Epidermal melanocyte (primary cell): Measurements from ENCODE around the gene TMUB1.

Source experiments
- DNase-seq: peaks from one replicate; pipeline ENCODE4 v3.0.0; 2011; ENCODE audit warnings: low spot score; ENCODE audit not compliant: insufficient read length

Gene TMUB1

GRCh38 chr7:151085691-151086620 lies 2.7 kb upstream of the TMUB1 start, which contains the start of gene AGAP3:
Gene AGAP3, plus strand, starts transcription at chr7:151086475. Its CDS starts 267 bp downstream, at chr7:151086742.
- peak; percentile 88 for DNase-seq

- no peak for DNase-seq
These were observed 2.0 kb upstream of the TMUB1 start for GRCh38 chr7:151085329-151085690.

DNA sequence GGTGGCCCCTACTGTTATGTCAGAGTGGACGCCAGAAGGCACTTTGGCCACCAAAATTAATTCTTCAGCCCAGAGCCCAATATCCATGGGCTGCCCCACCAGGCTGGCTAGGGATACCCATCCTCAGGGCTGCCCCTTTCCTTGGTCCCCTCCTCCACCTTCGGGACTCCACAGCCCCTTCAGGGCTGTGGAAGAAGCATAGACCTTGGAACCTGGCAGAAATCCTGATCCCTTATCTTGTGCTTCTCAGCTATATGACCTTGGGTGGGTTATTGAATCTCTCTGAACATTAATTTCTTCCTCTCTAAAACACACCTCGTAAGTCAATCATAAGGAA lies 499 bp upstream of the TMUB1 start:
- no peak for DNase-seq

DNA sequence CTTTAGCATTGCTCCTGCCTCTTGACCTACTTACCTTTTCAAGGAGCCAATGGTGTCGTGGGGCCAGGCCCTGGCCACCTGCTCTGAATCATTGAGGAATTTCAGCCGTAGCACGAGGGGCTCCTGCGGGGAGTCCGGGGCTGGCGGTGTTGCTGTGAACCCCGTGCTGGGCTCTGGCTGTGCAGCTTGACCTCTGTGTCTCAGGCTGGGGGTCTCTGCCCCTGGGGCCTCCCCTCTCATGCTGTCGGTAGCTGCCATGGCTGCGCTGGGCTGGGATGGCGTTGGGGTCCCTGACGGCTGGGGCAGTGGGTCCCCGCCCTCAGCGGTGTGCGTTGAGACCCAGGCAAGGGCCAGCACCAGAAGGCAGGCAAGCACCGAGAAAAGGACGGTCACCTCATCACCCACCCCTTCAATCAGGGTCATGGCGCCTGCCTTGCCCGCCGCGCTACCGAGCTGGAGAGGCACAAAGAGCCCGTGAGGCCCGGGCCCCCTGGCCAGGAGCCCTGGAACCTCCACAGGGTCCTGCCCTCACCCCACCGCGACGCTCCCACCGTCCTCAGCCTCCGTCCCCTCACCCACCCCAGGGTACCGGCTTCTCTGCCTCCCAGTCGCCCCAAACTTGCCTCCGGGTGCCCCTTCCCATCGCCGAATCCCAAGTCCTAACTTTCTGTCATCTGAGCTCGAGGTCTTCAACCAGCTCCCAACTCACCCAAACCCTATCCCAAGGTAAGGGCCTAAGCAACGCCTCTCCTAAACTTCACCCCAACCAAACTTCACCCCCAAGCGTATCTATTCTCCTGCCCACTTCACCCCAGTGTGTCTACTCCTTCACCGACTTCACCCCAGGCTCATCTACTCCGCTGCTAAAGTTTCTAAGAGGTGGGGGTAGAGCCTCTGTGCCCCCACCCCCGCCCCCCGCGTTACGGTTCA lies 887 bp downstream of the TMUB1 start:
- DNase-seq = no peak

- no peak for DNase-seq
These were observed 1.9 kb downstream of the TMUB1 start for GRCh38 chr7:151081170-151082101.

- peak; percentile 96 for DNase-seq
These were observed 2.6 kb downstream of the TMUB1 start, which contains the start of gene FASTK for GRCh38 chr7:151080522-151081169. Gene FASTK, minus strand, starts transcription at chr7:151080809. Its CDS starts 43 bp downstream, at chr7:151080766.

DNA sequence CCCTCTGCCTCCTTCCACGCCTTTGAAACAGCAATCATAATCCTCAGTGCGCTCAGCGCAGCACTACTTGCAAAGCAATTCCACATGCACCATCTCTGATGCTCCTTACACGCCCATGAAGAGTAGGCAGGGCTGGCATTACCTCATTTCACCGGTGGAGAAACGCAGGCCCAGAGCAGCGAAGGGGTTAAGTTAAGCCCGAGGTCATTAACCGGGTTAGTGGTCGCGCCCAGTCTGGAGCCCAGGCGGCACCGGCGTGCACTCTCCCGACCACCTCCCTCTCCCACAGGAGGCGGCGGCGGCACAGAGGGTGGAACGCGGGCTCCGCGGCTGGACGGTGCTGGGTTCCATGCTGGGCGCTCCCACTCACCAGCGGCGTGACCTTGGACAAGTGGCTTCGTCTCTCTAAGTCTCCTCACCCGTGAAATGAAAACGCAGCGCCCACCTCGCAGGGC lies 3.2 kb downstream of the TMUB1 start:
- no peak for DNase-seq

GRCh38 chr7:151079199-151079910 lies 3.9 kb downstream of the TMUB1 start:
- no peak for DNase-seq

DNA sequence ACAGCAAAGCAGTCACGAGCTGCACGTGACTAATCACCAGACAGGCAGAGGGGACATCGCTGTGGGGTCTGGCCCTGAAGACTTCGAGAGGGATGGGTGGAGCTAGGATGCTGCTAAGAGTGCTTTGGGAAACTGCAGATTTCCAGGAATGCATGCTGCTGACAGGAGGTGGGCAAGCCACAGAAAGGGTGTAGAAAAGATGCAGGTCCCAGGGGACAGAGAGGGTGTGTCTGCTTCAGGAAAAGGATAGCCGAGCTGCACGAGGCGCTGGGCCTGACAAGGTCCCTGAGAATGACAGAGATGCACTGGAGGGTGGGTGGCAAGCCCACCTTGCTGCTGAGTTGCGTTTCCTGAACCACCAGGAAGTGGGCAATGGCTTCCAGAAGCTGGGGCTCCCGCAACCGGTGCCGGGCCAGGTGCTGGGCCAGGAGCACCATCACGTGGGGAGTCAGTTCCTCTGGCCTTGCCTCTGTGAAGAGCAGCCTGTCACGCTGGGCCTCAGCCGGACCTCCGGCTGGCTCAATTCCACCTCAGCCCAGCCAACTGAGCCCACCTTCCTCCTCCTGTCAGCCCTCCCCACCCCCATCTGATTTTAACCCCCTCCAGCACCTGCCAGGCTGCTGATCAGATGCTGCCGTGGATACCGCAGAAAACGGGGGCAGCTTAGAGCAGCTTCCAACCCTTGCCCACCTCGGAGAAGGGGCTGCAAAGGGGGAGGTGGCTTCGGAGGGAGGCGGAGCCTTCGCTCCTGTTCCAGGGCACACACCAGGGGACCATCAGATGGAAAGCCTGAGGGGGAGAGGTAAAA lies 4.9 kb downstream of the TMUB1 start:
- no peak for DNase-seq

DNA sequence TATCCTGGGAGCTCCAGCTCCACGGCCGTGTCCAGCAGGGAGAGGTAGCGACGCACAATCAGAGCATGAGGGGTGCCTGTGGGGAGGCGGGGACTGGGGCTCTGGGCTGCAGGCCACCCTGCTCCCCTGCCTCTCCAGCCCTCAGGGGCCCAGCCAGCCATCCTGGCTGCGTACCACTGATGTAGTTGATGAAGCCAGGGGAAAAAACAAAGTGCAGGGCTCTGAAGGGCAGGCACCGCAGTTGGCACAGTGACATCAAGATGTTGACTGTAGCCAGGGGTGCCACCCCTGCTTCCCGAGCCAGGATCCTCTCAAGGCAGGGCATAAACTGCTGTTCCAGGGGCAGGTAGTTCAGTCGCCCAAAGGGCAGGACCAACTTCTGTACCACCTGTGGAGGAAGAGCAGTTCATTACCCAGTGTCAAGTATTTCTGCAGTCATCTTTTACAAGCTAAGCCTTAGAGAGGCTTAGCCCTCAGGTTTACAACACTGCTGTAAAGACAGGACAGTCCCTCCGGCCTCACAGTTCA lies 5.5 kb downstream of the TMUB1 start:
- DNase-seq = no peak

DNA sequence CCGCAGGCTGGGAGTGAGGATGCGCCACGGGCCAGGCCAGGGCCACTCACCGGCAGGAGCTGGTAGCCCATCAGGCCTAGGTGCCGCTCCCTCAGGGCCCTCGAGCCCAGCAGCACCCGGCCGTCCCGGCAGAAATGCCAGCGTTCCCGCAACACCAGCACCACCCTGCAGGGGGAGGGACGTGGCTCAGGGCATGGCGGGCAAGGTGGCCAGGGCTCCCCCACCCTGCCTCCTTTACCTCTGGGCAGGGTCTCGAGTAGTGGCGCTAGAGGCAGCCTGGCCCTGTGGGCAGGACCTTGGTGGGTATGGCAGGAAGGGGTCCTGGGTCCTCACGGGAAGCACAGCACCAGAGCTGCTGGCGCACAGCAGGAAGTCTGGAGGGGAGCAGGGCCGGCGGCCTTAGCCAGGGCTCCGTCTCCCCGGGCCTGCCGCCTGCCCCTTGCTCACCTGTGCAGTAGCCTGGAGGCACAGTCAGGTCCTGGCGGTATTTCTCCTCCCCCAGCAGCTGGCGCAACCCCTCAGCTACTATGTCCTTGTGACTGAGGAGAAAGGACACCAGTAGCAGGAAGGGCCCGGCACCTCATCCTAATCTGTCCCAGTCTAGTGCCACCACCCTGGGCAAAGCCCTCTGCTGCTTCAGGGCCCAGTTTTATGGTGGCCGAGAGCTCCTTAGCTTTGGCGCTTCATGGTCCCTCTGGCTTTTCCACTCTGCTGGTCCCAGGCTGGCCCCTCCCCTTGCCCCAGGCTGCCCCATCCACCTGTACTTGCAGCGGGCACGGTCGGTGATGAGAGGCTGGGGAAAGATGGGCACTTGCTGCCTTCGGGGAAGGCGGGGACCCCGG lies 6.2 kb downstream of the TMUB1 start:
- no peak for DNase-seq

DNA sequence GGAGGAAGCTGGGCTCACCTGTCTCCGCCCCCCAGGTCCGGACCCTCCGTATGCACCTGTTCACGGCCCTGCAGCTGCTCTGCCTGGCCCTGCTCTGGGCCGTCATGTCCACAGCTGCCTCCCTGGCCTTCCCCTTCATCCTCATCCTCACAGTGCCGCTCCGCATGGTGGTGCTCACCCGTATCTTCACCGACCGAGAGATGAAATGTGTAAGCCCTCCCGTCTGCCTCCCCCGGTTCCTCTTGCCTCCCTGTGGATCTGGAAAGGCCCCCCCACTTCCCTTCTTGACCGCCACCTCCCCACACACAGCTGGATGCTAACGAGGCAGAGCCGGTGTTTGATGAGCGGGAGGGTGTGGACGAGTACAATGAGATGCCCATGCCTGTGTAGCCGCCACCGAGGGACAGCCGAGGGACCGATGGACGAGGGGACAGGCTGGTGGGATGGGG lies 7.3 kb downstream of the TMUB1 start:
- no peak for DNase-seq

GRCh38 chr7:151075662-151075971 lies 7.7 kb downstream of the TMUB1 start:
- DNase-seq = no peak

- DNase-seq = no peak
These were observed 8.3 kb downstream of the TMUB1 start for GRCh38 chr7:151074817-151075661.

DNA sequence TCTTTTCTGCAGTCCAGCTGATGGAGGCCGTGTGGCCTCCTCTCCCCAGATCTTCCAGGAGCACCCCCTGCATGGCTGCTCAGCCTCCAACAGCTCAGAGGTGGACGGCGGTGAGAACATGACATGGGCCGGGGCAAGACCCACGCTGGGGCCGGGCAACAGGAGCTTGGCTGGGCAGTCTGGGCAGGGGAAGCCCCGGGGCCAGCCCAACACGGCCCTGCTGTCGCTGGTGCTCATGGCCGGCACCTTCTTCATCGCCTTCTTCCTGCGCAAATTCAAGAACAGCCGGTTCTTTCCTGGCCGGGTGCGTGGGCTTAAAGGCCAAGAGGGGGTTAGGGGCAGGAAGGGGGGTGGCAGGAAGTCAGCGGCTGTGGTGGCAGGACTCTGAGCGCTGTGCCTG lies 9.3 kb downstream of the TMUB1 start:
- no peak for DNase-seq

GRCh38 chr7:151071032-151071866 lies 12.0 kb downstream of the TMUB1 start:
- no peak for DNase-seq
